HTR-8/SVneo (cell line): ENCODE data around the gene CENPB.
A peak's percentile ranks its signal among the peaks of the same experiment; 100 is the strongest.

Experiments used
- DNase-seq: peaks from one replicate; pipeline ENCODE4 v3.0.0; 2011; ENCODE audit warnings: low spot score, mixed read lengths; ENCODE audit not compliant: insufficient read length
- FAIRE-seq: peaks from 2 replicates; lab custom pipeline; 2011; peaks lifted over from hg19 to GRCh38; lab: Jason Lieb, UNC

CENPB gene

GRCh38 chr20:3753501-3754275 is 32.9 kb downstream of the CENPB start:
- DNase-seq (no peak), FAIRE-seq (no peak)

GRCh38 chr20:3753098-3753497 is 33.4 kb downstream of the CENPB start:
- FAIRE-seq (peak; percentile 67), DNase-seq (peak; percentile 74)

GRCh38 chr20:3752386-3752759 is 34.2 kb downstream of the CENPB start:
- DNase-seq = no peak

GRCh38 chr20:3751675-3752385 is 34.7 kb downstream of the CENPB start:
- FAIRE-seq = no peak
- no peak for DNase-seq

More at GRCh38 chr20:3752386-3752759, 34.2 kb downstream of the CENPB start:
- FAIRE-seq = no peak

- no peak for FAIRE-seq
- no peak for DNase-seq
These were observed 35.2 kb downstream of the CENPB start for GRCh38 chr20:3751305-3751674.

- FAIRE-seq (no peak), DNase-seq (no peak)
These were observed 36.6 kb downstream of the CENPB start for GRCh38 chr20:3749689-3750531.

GRCh38 chr20:3749087-3749688 is 37.4 kb downstream of the CENPB start:
- no peak for DNase-seq
- no peak for FAIRE-seq

GRCh38 chr20:3748073-3748472 is 38.5 kb downstream of the CENPB start:
- no peak for DNase-seq
- FAIRE-seq = no peak

- FAIRE-seq (no peak), DNase-seq (no peak)
These were observed 39.1 kb downstream of the CENPB start for GRCh38 chr20:3747471-3747870.

GRCh38 chr20:3745686-3746173 is 40.8 kb downstream of the CENPB start:
- peak; percentile 36 for FAIRE-seq
- no peak for DNase-seq

GRCh38 chr20:3744806-3745685 is 41.5 kb downstream of the CENPB start:
- no peak for DNase-seq
- FAIRE-seq = no peak

GRCh38 chr20:3744037-3744436 is 42.5 kb downstream of the CENPB start:
- DNase-seq (no peak), FAIRE-seq (no peak)

GRCh38 chr20:3743251-3743650 is 43.3 kb downstream of the CENPB start:
- DNase-seq (no peak), FAIRE-seq (no peak)

GRCh38 chr20:3741836-3742458 is 44.6 kb downstream of the CENPB start:
- DNase-seq (no peak), FAIRE-seq (no peak)

GRCh38 chr20:3740615-3741301 is 45.8 kb downstream of the CENPB start:
- FAIRE-seq = no peak

GRCh38 chr20:3739926-3740451 is 46.6 kb downstream of the CENPB start:
- FAIRE-seq = no peak
- DNase-seq = no peak

More at GRCh38 chr20:3740615-3741301, 45.8 kb downstream of the CENPB start:
- DNase-seq = no peak

GRCh38 chr20:3739054-3739925 is 47.2 kb downstream of the CENPB start:
- FAIRE-seq (peak; percentile 74), DNase-seq (no peak)
